Esophagus muscularis mucosa (tissue), 4 donors: ENCODE data around the gene VWA5B1. TPM values are rescaled to one million over a fixed set of nuclear protein-coding genes. Genes with fewer than 3 reads are reported as not detected.

Experiments
- DNase-seq: peaks from one replicate; pipeline ENCODE4 v3.0.0-alpha.2; 2017; ENCODE audit errors: extremely low spot score
- H3K27ac ChIP-seq, 4 donors: fragments of 200-600 bp; sonication (generic); replicated peaks in 1 of 4; 1 replicate in 3 of 4; 2 replicates in 1 of 4; pipeline ENCODE4 v1.5.1; 2016 to 2019; ENCODE audit warnings: mild to moderate bottlenecking in 1 of 4
- H3K27me3 ChIP-seq, 4 donors: fragments of 200-600 bp; sonication (generic); one replicate each; pipeline versions ENCODE4 v1.5.1 to v1.6.0; 2016 to 2019
- H3K36me3 ChIP-seq, 4 donors: fragments of 200-600 bp; sonication (generic); one replicate each; pipeline ENCODE4 v1.5.1; 2016 to 2019
- H3K4me1 ChIP-seq, 4 donors: fragments of 200-600 bp; sonication (generic); one replicate each; pipeline ENCODE4 v1.5.1; 2016 to 2019
- H3K4me3 ChIP-seq, 4 donors: fragments of 200-600 bp; sonication (generic); 1 replicate in 2 of 4; 2 replicates in 2 of 4; pipeline ENCODE4 v1.5.1; 2016 to 2019; ENCODE audit warnings: mild to moderate bottlenecking in 4 of 4, moderate library complexity in 1 of 4
- H3K9me3 ChIP-seq, 4 donors: fragments of 200-600 bp; sonication (generic); 1 replicate in 3 of 4; 2 replicates in 1 of 4; pipeline ENCODE4 v1.5.1; 2016 to 2019
- EP300 ChIP-seq: sonication (generic); formaldehyde crosslinking; IDR thresholded peaks from one replicate; pipeline ENCODE4 v1.6.1; 2017; ENCODE audit warnings: antibody characterized with exemption
- POLR2A ChIP-seq: fragments of 450-650 bp; IDR thresholded peaks from one replicate; pipeline ENCODE4 v1.6.1; 2017; ENCODE audit warnings: antibody characterized with exemption, moderate library complexity, mild to moderate bottlenecking, low read depth
- POLR2AphosphoS5 ChIP-seq, 2 donors: sonication (generic); formaldehyde crosslinking; IDR thresholded peaks; one replicate each; pipeline ENCODE4 v1.6.1; 2017; ENCODE audit warnings: antibody characterized with exemption in 2 of 2
- WGBS: methylation state at CpG from one replicate; pipeline ENCODE4 v1.1.5; 2018; 5-methylcytosine and 5-hydroxymethylcytosine counted together
- intact Hi-C: fragments of 100-400 bp; cut with DNase I; formaldehyde crosslinking; loops from one replicate; pipeline ENCODE4 v1.15.1; 2023
- total RNA-seq, 4 donors: library from RNA; depleted of rRNA; stranded (reverse); fragments of >200 nt; gene quantifications; one replicate each; pipeline versions ENCODE4 v1.1.0 to v1.2.1, GENCODE V29; 2016
- TF ChIP-seq, protein P1 (sequence below), 3 experiments: fragments of 200-600 bp in 2 of 3; fragments of 450-650 bp in 1 of 3; sonication (generic) in 2 of 3; IDR thresholded peaks; one replicate each; pipeline ENCODE4 v1.5.1; 2017 to 2019; ENCODE audit warnings: antibody characterized with exemption in 3 of 3, mild to moderate bottlenecking in 2 of 3, moderate library complexity in 1 of 3

The VWA5B1 gene
- total RNA-seq, 4 donors from 2014 or later = under 0.01 TPM; not detected in 3

DNA sequence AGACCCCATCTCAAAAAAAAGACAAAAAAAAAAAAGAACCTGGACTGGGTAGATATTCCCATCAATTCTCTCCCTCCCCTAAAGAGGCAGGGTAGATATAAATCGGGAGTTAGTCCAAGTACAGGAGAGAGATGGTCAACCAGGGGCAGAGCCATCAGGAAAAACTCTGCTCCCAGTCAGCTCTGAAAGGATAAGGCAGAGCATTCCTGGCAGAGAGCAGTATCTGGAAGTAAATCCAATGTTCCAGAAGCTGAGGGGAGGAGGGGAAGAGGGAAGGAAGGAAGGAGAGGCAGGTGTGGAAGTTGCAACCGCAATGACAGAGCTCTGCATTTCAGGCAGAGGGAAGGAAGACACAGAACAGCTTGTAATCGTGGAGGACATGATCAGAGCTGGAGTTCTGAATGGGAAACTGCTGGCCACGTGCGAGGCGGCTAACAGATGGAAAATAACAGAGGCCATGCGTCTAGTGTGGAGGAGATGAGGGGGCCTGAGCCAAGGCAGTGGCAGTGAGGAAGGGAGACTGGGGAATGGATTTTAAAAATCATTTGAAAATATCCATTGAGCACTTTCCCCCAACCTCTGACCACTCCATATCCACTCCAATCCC is 15.3 kb upstream of the VWA5B1 start:
- Histone ChIP-seq H3K9me3 (peaks cover 0 to 3% (median 0%) of the 10 kb centered on the region in 4 donors), H3K4me1 (no peaks in the 10 kb centered on the region), H3K4me3 (no peak overlapping the region), H3K27me3 (peaks cover 0 to 40% (median 0%) of the 10 kb centered on the region in 4 donors), H3K27ac (no peak overlapping the region), H3K36me3 (no peaks in the 10 kb centered on the region)
- WGBS = 36% methylated on average over 7 of the region's 7 CpGs
- DNase-seq = no peak
- intact Hi-C loops = no loop called here
- no peak for TF ChIP-seq POLR2A
- no peak for TF ChIP-seq POLR2AphosphoS5 (IDR thresholded peaks at IDR 0.05)
- TF ChIP-seq, protein P1, sequence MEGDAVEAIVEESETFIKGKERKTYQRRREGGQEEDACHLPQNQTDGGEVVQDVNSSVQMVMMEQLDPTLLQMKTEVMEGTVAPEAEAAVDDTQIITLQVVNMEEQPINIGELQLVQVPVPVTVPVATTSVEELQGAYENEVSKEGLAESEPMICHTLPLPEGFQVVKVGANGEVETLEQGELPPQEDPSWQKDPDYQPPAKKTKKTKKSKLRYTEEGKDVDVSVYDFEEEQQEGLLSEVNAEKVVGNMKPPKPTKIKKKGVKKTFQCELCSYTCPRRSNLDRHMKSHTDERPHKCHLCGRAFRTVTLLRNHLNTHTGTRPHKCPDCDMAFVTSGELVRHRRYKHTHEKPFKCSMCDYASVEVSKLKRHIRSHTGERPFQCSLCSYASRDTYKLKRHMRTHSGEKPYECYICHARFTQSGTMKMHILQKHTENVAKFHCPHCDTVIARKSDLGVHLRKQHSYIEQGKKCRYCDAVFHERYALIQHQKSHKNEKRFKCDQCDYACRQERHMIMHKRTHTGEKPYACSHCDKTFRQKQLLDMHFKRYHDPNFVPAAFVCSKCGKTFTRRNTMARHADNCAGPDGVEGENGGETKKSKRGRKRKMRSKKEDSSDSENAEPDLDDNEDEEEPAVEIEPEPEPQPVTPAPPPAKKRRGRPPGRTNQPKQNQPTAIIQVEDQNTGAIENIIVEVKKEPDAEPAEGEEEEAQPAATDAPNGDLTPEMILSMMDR (IDR thresholded peaks at IDR 0.05) = no peak
- TF ChIP-seq EP300 = no peak

DNA sequence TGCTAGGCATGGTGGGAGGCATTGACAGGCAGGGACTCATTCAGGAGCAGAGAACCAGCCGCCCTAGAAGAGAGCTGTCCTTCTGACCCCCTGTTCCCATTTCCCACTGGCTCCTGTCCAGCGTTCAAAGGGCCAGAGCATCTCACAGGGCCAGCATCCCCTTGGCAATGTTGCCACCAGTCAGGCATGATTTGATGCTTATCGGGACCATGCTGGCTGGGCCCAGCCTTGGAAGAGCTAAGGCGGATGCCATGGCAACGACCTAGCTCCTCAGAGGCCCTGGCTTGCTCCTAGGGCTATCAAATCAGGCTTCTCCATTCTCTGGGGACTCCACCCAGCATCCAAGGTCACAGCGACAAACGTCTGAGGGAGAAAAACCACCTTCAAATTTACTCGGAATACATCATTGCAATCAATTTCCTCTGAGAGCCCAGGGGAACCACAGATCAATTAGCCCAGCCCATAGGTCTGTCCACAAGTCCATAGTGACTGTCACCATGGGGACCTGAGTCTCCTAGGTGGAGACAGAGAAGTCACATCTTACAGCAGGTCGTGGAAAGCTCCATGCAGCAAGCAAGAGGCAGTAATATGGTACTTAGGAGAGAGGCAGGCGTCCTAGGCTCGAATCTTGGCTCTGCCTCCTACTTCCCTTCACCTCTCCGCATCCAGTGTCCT is 14.1 kb upstream of the VWA5B1 start:
- H3K4me3 ChIP-seq = no peak overlapping the region
- TF ChIP-seq EP300 (no peak), POLR2AphosphoS5 (IDR thresholded peaks at IDR 0.05) (no peak), POLR2A (no peak)
- TF ChIP-seq, protein P1 (IDR thresholded peaks at IDR 0.05) = no peak
- no peaks in the 10 kb centered on the region for H3K9me3 ChIP-seq
- no peak overlapping the region for H3K27ac ChIP-seq
- H3K27me3 ChIP-seq = peaks cover 0 to 33% (median 0%) of the 10 kb centered on the region in 4 donors
- WGBS = 87% methylated on average over 5 of the region's 12 CpGs
- no peaks in the 10 kb centered on the region for H3K4me1 ChIP-seq
- intact Hi-C loops = no loop called here
- no peak for DNase-seq
- no peaks in the 10 kb centered on the region for H3K36me3 ChIP-seq

DNA sequence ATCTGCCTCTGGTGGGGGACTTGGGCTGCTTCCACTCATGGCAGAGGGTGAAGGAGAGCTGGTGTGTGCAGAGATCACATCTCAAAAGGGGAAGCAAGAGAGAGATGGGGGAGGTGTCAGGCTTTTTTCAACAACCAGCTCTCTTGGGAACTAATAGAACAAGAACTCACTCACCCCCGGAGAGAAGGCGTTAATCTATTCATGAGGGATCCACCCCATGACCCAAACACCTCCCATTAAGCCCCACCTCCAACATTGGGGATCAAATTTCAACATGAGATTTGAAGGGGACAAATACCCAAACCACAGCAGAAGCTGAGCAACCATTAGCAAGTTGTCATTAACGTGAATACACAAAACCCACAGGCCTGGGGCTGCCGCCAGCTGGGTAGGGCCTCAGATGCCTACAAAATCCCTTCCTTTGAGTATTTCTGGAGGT is 12.0 kb upstream of the VWA5B1 start:
- WGBS = 31% methylated on average over 4 of the region's 4 CpGs
- TF ChIP-seq POLR2AphosphoS5 (IDR thresholded peaks at IDR 0.05) (no peak), POLR2A (no peak), EP300 (no peak)
- Histone ChIP-seq H3K9me3 (no peaks in the 10 kb centered on the region), H3K27me3 (peaks cover 0 to 34% (median 0%) of the 10 kb centered on the region in 4 donors), H3K27ac (no peak overlapping the region), H3K36me3 (no peaks in the 10 kb centered on the region), H3K4me1 (no peaks in the 10 kb centered on the region), H3K4me3 (no peak overlapping the region)
- intact Hi-C loops = no loop called here
- no peak for DNase-seq

DNA sequence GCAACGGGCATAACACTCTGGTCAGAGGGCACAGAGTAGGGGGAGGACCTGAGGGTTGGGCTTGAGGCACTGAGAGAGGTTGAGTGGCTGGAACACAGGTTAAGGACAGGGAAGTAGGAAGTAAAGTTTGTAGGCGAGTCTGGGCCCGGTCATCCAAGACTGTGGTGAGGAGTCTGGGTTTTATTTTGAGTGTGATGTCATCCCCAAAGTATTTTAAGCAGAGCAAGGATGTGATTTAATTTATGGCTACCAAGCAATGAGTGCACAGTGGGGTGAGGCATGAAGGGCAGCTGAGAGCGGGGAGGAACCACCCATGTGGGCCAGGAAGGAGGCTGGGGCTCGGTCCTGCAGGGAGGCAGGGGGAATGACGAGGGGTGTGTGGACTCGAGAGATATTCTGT is 11.2 kb upstream of the VWA5B1 start:
- H3K27me3 ChIP-seq = peaks cover 0 to 33% (median 0%) of the 10 kb centered on the region in 4 donors
- no peaks in the 10 kb centered on the region for H3K9me3 ChIP-seq
- H3K27ac ChIP-seq = no peak overlapping the region
- intact Hi-C loops = no loop called here
- no peaks in the 10 kb centered on the region for H3K36me3 ChIP-seq
- DNase-seq = no peak
- H3K4me3 ChIP-seq = no peak overlapping the region
- TF ChIP-seq POLR2AphosphoS5 (IDR thresholded peaks at IDR 0.05) = no peak
- TF ChIP-seq POLR2A = no peak
- TF ChIP-seq, protein P1 (IDR thresholded peaks at IDR 0.05) = no peak
- no peak for TF ChIP-seq EP300
- WGBS = 79% methylated on average over 7 of the region's 7 CpGs
- no peaks in the 10 kb centered on the region for H3K4me1 ChIP-seq

DNA sequence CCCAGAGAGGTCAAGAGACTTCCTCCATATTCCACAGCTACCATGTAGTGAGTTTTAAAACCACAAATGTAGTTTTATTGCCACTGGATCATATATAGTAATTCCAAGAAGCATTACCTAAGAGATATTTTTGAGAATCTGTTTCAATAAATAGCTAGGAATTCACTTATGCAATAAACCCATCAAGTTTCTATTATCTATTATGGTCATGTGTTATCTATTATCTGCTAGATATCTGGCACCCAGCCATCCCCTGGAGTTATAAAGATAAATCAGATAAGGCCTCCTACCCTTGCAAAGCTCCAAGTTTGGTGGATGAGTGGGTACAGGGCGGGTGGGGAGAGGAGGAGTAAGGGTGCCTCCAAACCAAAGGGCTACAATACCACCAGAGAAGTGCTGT is 10.3 kb upstream of the VWA5B1 start:
- intact Hi-C loops = no loop called here
- Histone ChIP-seq H3K27ac (no peak overlapping the region), H3K4me1 (no peaks in the 10 kb centered on the region), H3K36me3 (no peaks in the 10 kb centered on the region), H3K4me3 (no peak overlapping the region), H3K27me3 (peaks cover 0 to 38% (median 0%) of the 10 kb centered on the region in 4 donors), H3K9me3 (no peaks in the 10 kb centered on the region)
- WGBS = 75% methylated on average over 1 of the region's 1 CpG
- DNase-seq = no peak
- TF ChIP-seq POLR2AphosphoS5 (IDR thresholded peaks at IDR 0.05) (no peak), EP300 (no peak), POLR2A (no peak)
- TF ChIP-seq, protein P1 (IDR thresholded peaks at IDR 0.05) = no peak
